Measurements from ENCODE around the gene TK2. TPM values are rescaled to one million over a fixed set of nuclear protein-coding genes. Genes with fewer than 3 reads are reported as not detected.
"Not testable (repeated sequence)": the region's sequence is repeated elsewhere in the genome, so short reads cannot be mapped to it uniquely, and the experiment has no call there.

Gene TK2
- total RNA-seq, 1 donor from 2014 or later = 5.9 TPM

GRCh38 chr16:66496226-66496625 lies 53.7 kb downstream of the TK2 start:
- DNase-seq (ENCODE audit: low spot score); H3K4me3 Mint-ChIP-seq (ENCODE audit: low read depth); H3K4me1 Mint-ChIP-seq (ENCODE audit: low read depth); intact Hi-C loops (cut with micrococcal nuclease); H3K9me3 Mint-ChIP-seq; H3K36me3 Mint-ChIP-seq (ENCODE audit: low read depth); H3K27ac Mint-ChIP-seq: not testable (repeated sequence)
- peaks cover 13% of the 10 kb centered on the region for H3K27me3 Mint-ChIP-seq (ENCODE audit: low read depth)

- Mint-ChIP-seq H3K27me3 (ENCODE audit: low read depth) (peaks cover 13% of the 10 kb centered on the region), H3K36me3 (ENCODE audit: low read depth) (no peaks in the 10 kb centered on the region), H3K4me3 (ENCODE audit: low read depth) (no peak overlapping the region), H3K27ac (no peak overlapping the region), H3K9me3 (no peaks in the 10 kb centered on the region), H3K4me1 (ENCODE audit: low read depth) (peaks cover 3% of the 10 kb centered on the region)
- intact Hi-C loops (cut with micrococcal nuclease) = no loop called here
- DNase-seq (ENCODE audit: low spot score) = no peak
These were observed 54.5 kb downstream of the TK2 start for GRCh38 chr16:66495440-66495839.

- no peaks in the 10 kb centered on the region for H3K9me3 Mint-ChIP-seq
- H3K27me3 Mint-ChIP-seq (ENCODE audit: low read depth) = peaks cover 13% of the 10 kb centered on the region
- no peak overlapping the region for H3K27ac Mint-ChIP-seq
- no peak overlapping the region for H3K4me3 Mint-ChIP-seq (ENCODE audit: low read depth)
- intact Hi-C loops (cut with micrococcal nuclease) = no loop called here
- H3K4me1 Mint-ChIP-seq (ENCODE audit: low read depth) = peaks cover 3% of the 10 kb centered on the region
- DNase-seq (ENCODE audit: low spot score) = no peak
- H3K36me3 Mint-ChIP-seq (ENCODE audit: low read depth) = no peaks in the 10 kb centered on the region
These were observed 55.0 kb downstream of the TK2 start for GRCh38 chr16:66494916-66495315.

- peaks cover 3% of the 10 kb centered on the region for H3K4me1 Mint-ChIP-seq (ENCODE audit: low read depth)
- DNase-seq (ENCODE audit: low spot score) = no peak
- no peaks in the 10 kb centered on the region for H3K36me3 Mint-ChIP-seq (ENCODE audit: low read depth)
- no peak overlapping the region for H3K4me3 Mint-ChIP-seq (ENCODE audit: low read depth)
- H3K9me3 Mint-ChIP-seq = no peaks in the 10 kb centered on the region
- H3K27ac Mint-ChIP-seq = no peak overlapping the region
- intact Hi-C loops (cut with micrococcal nuclease) = no loop called here
- peaks cover 8% of the 10 kb centered on the region for H3K27me3 Mint-ChIP-seq (ENCODE audit: low read depth)
These were observed 56.2 kb downstream of the TK2 start for GRCh38 chr16:66493490-66494401.

- Mint-ChIP-seq H3K27me3 (ENCODE audit: low read depth) (no peaks in the 10 kb centered on the region), H3K36me3 (ENCODE audit: low read depth) (no peaks in the 10 kb centered on the region), H3K4me3 (ENCODE audit: low read depth) (no peak overlapping the region), H3K27ac (no peak overlapping the region), H3K4me1 (ENCODE audit: low read depth) (peaks cover 3% of the 10 kb centered on the region), H3K9me3 (no peaks in the 10 kb centered on the region)
- DNase-seq (ENCODE audit: low spot score) = no peak
- intact Hi-C loops (cut with micrococcal nuclease) = no loop called here
These were observed 58.2 kb downstream of the TK2 start for GRCh38 chr16:66491716-66492064.

GRCh38 chr16:66490774-66491715 lies 58.9 kb downstream of the TK2 start:
- H3K9me3 Mint-ChIP-seq = no peaks in the 10 kb centered on the region
- intact Hi-C loops (cut with micrococcal nuclease) = no loop called here
- H3K36me3 Mint-ChIP-seq (ENCODE audit: low read depth) = no peaks in the 10 kb centered on the region
- H3K4me1 Mint-ChIP-seq (ENCODE audit: low read depth) = peaks cover 3% of the 10 kb centered on the region
- H3K27me3 Mint-ChIP-seq (ENCODE audit: low read depth) = no peaks in the 10 kb centered on the region
- DNase-seq (ENCODE audit: low spot score) = no peak
- no peak overlapping the region for H3K27ac Mint-ChIP-seq
- H3K4me3 Mint-ChIP-seq (ENCODE audit: low read depth) = no peak overlapping the region

- no peaks in the 10 kb centered on the region for H3K27me3 Mint-ChIP-seq (ENCODE audit: low read depth)
- no peak for DNase-seq (ENCODE audit: low spot score)
- peaks cover 5% of the 10 kb centered on the region for H3K4me1 Mint-ChIP-seq (ENCODE audit: low read depth)
These were observed 60.1 kb downstream of the TK2 start for GRCh38 chr16:66489818-66490217.

GRCh38 chr16:66489385-66489784 lies 60.5 kb downstream of the TK2 start:
- Mint-ChIP-seq H3K27me3 (ENCODE audit: low read depth) (no peaks in the 10 kb centered on the region), H3K4me1 (ENCODE audit: low read depth) (peaks cover 5% of the 10 kb centered on the region), H3K36me3 (ENCODE audit: low read depth) (no peaks in the 10 kb centered on the region), H3K27ac (no peak overlapping the region), H3K4me3 (ENCODE audit: low read depth) (no peak overlapping the region), H3K9me3 (no peaks in the 10 kb centered on the region)
- DNase-seq (ENCODE audit: low spot score) = no peak
- intact Hi-C loops (cut with micrococcal nuclease) = no loop called here

More at GRCh38 chr16:66489818-66490217, 60.1 kb downstream of the TK2 start:
- Mint-ChIP-seq H3K36me3 (ENCODE audit: low read depth) (no peaks in the 10 kb centered on the region), H3K4me3 (ENCODE audit: low read depth) (no peak overlapping the region), H3K9me3 (no peaks in the 10 kb centered on the region), H3K27ac (no peak overlapping the region)
- intact Hi-C loops (cut with micrococcal nuclease) = no loop called here

- H3K27ac Mint-ChIP-seq = no peak overlapping the region
These were observed 61.4 kb downstream of the TK2 start for GRCh38 chr16:66488505-66488904.

GRCh38 chr16:66487580-66488275 lies 62.2 kb downstream of the TK2 start:
- Mint-ChIP-seq H3K36me3 (ENCODE audit: low read depth) (no peaks in the 10 kb centered on the region), H3K4me1 (ENCODE audit: low read depth) (peaks cover 20% of the 10 kb centered on the region), H3K4me3 (ENCODE audit: low read depth) (no peak overlapping the region), H3K27me3 (ENCODE audit: low read depth) (no peaks in the 10 kb centered on the region), H3K9me3 (no peaks in the 10 kb centered on the region), H3K27ac (no peak overlapping the region)
- DNase-seq (ENCODE audit: low spot score) = no peak
- intact Hi-C loops (cut with micrococcal nuclease) = no loop called here

More at GRCh38 chr16:66488505-66488904, 61.4 kb downstream of the TK2 start:
- Mint-ChIP-seq H3K4me1 (ENCODE audit: low read depth) (peaks cover 14% of the 10 kb centered on the region), H3K36me3 (ENCODE audit: low read depth) (no peaks in the 10 kb centered on the region), H3K27me3 (ENCODE audit: low read depth) (no peaks in the 10 kb centered on the region), H3K9me3 (no peaks in the 10 kb centered on the region), H3K4me3 (ENCODE audit: low read depth) (no peak overlapping the region)
- intact Hi-C loops (cut with micrococcal nuclease) = no loop called here
- no peak for DNase-seq (ENCODE audit: low spot score)

- H3K4me1 Mint-ChIP-seq (ENCODE audit: low read depth) = peaks cover 20% of the 10 kb centered on the region
- no peaks in the 10 kb centered on the region for H3K36me3 Mint-ChIP-seq (ENCODE audit: low read depth)
- no peak overlapping the region for H3K4me3 Mint-ChIP-seq (ENCODE audit: low read depth)
- DNase-seq (ENCODE audit: low spot score) = no peak
- no peak overlapping the region for H3K27ac Mint-ChIP-seq
- no peaks in the 10 kb centered on the region for H3K27me3 Mint-ChIP-seq (ENCODE audit: low read depth)
- intact Hi-C loops (cut with micrococcal nuclease) = no loop called here
- no peaks in the 10 kb centered on the region for H3K9me3 Mint-ChIP-seq
These were observed 62.9 kb downstream of the TK2 start for GRCh38 chr16:66486773-66487579.

- Mint-ChIP-seq H3K4me3 (ENCODE audit: low read depth) (no peak overlapping the region), H3K27me3 (ENCODE audit: low read depth) (no peaks in the 10 kb centered on the region), H3K4me1 (ENCODE audit: low read depth) (peaks cover 19% of the 10 kb centered on the region), H3K27ac (no peak overlapping the region), H3K9me3 (no peaks in the 10 kb centered on the region), H3K36me3 (ENCODE audit: low read depth) (no peaks in the 10 kb centered on the region)
- no peak for DNase-seq (ENCODE audit: low spot score)
- intact Hi-C loops (cut with micrococcal nuclease) = no loop called here
These were observed 63.6 kb downstream of the TK2 start for GRCh38 chr16:66486199-66486772.
